ENCODE data around the gene CYP26B1.

The CYP26B1 gene

GRCh38 chr2:72131916-72132841 is 15.5 kb downstream of the CYP26B1 start:
- DNase-seq (ENCODE audit: low read depth in 2 of 3, low spot score in 1 of 3): no peak

- no peak for DNase-seq (ENCODE audit: low read depth in 2 of 3, low spot score in 1 of 3)
Measured at GRCh38 chr2:72131371-72131891, 16.2 kb downstream of the CYP26B1 start.

- no peak for DNase-seq (ENCODE audit: low read depth in 2 of 3, low spot score in 1 of 3)
Measured at GRCh38 chr2:72130659-72131360, 16.9 kb downstream of the CYP26B1 start.

- no peak for DNase-seq (ENCODE audit: low read depth in 2 of 3, low spot score in 1 of 3)
Measured at GRCh38 chr2:72129681-72130340, 17.9 kb downstream of the CYP26B1 start.

- no peak for DNase-seq (ENCODE audit: low read depth in 2 of 3, low spot score in 1 of 3)
Measured at GRCh38 chr2:72128843-72129227, 18.8 kb downstream of the CYP26B1 start.

GRCh38 chr2:72128059-72128842 is 19.4 kb downstream of the CYP26B1 start:
- DNase-seq (ENCODE audit: low read depth in 2 of 3, low spot score in 1 of 3): no peak

GRCh38 chr2:72127401-72128058 is 20.1 kb downstream of the CYP26B1 start:
- DNase-seq (ENCODE audit: low read depth in 2 of 3, low spot score in 1 of 3): no peak

- no peak for DNase-seq (ENCODE audit: low read depth in 2 of 3, low spot score in 1 of 3)
Measured at GRCh38 chr2:72126186-72127100, 21.2 kb downstream of the CYP26B1 start.

GRCh38 chr2:72124376-72124775 is 23.3 kb downstream of the CYP26B1 start:
- DNase-seq (ENCODE audit: low read depth in 2 of 3, low spot score in 1 of 3): no peak

- no peak for DNase-seq (ENCODE audit: low read depth in 2 of 3, low spot score in 1 of 3)
Measured at GRCh38 chr2:72121153-72121552, 26.5 kb downstream of the CYP26B1 start.

GRCh38 chr2:72118951-72119350 is 28.7 kb downstream of the CYP26B1 start:
- DNase-seq (ENCODE audit: low read depth in 2 of 3, low spot score in 1 of 3): no peak

GRCh38 chr2:72118386-72118785 is 29.3 kb downstream of the CYP26B1 start:
- DNase-seq (ENCODE audit: low read depth in 2 of 3, low spot score in 1 of 3): no peak

GRCh38 chr2:72117718-72118117 is 29.9 kb downstream of the CYP26B1 start:
- DNase-seq (ENCODE audit: low read depth in 2 of 3, low spot score in 1 of 3): no peak

GRCh38 chr2:72117029-72117428 is 30.6 kb downstream of the CYP26B1 start:
- no peak for DNase-seq (ENCODE audit: low read depth in 2 of 3, low spot score in 1 of 3)

GRCh38 chr2:72116081-72116533 is 31.6 kb downstream of the CYP26B1 start:
- no peak for DNase-seq (ENCODE audit: low read depth in 2 of 3, low spot score in 1 of 3)

- no peak for DNase-seq (ENCODE audit: low read depth in 2 of 3, low spot score in 1 of 3)
Measured at GRCh38 chr2:72115110-72116080, 32.3 kb downstream of the CYP26B1 start.

GRCh38 chr2:72114693-72115051 is 33.0 kb downstream of the CYP26B1 start:
- no peak for DNase-seq (ENCODE audit: low read depth in 2 of 3, low spot score in 1 of 3)

Data from stimulated activated CD4-positive, alpha-beta T cell treated with anti-CD3 and anti-CD28 coated beads, Interleukin-12 subunit alpha, Interleukin-12 subunit beta, amount 100 ng/mL, for 48 hours (primary cell).